Hematopoietic multipotent progenitor cell treated with erythropoietin and hydrocortisone succinate and interleukin-3 and kit ligand, for 17 days (in vitro differentiated cells): ENCODE data around the gene SNW1.
A peak's percentile ranks its signal among the peaks of the same experiment; 100 is the strongest.
"Not testable (repeated sequence)": the region's sequence is repeated elsewhere in the genome, so short reads cannot be mapped to it uniquely, and the experiment has no call there.

Source experiments
- DNase-seq: peaks from one replicate; pipeline ENCODE4 v3.0.0-alpha.2; 2015; ENCODE audit warnings: low spot score

Gene SNW1

GRCh38 chr14:77747425-77747824 is 13.5 kb downstream of the SNW1 start:
- DNase-seq = not testable (repeated sequence)

DNA sequence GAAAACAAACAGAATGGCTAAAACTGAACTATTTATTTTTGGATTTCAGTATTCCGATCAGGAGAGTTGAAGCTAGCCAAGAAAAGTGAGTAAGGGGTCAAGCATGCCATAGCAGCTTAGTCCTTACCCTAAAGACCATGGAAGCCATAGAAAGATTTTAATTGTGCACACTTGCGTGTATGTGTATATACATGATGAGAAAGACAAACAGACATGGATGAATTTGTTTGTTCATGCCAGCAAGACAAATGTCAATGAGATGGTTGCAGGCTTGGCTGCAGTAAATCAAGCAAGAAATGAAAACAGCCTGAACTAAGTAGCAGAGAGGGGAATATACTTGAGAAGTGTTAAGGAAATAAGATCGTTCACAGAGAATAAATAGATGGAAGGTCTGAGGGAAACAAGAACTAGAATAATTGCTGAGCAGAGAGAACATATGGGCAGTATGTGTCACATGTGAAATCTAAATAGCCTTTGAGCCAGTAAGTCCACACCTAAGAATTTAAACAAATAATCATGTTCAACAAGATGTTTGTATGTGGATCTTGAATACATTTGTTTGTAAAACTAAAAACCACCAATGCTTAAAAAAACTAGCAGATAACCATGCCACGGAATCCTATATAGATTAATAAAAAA is 14.8 kb downstream of the SNW1 start:
- DNase-seq = no peak

GRCh38 chr14:77741438-77741837 is 19.5 kb downstream of the SNW1 start:
- no peak for DNase-seq

GRCh38 chr14:77738559-77739250 is 22.3 kb downstream of the SNW1 start:
- no peak for DNase-seq

DNA sequence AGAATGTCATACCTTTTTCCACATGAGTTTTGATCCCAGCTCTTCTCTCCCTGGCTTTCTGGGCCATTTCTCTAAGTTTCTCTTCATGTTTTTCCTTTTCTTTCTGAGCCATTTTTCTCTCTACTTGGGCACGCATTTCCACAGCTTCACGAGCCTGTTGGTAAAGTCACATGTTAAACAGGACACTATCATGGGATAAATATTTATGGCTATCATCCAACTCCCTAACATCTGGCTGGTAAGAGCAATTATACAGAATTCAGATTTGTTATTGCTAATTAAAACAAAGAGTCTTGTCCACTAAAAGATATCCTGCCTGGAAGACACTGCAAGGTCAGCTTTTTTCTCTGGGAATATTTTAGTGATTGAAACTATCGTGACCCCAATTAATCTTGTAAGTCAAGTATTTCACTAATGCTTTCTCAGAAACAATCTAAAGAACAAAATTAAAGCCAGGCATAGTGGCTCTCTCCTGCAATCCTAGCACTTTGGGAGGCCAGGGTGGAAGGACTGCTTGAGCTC is 29.9 kb downstream of the SNW1 start:
- DNase-seq = no peak

DNA sequence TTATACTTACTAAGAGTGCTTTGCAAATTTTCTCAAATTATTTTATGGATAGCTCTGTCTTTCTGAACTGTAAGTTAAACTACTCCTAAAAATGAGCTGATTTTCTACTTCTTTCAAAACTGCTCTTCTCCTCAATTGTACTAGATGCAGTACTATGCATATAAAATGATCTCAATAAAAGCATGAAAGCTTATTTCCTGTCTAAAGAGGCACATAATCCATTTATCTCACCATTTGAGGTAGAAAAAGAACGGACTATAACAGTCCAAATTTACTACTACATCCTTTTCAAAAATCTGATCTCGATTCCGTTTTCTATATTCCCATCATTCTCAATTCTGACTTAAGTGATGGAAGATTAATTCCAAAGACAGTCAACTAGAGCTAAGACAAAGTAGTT is 38.7 kb downstream of the SNW1 start:
- no peak for DNase-seq

- no peak for DNase-seq
Observed at GRCh38 chr14:77721437-77721836, 39.5 kb downstream of the SNW1 start.

DNA sequence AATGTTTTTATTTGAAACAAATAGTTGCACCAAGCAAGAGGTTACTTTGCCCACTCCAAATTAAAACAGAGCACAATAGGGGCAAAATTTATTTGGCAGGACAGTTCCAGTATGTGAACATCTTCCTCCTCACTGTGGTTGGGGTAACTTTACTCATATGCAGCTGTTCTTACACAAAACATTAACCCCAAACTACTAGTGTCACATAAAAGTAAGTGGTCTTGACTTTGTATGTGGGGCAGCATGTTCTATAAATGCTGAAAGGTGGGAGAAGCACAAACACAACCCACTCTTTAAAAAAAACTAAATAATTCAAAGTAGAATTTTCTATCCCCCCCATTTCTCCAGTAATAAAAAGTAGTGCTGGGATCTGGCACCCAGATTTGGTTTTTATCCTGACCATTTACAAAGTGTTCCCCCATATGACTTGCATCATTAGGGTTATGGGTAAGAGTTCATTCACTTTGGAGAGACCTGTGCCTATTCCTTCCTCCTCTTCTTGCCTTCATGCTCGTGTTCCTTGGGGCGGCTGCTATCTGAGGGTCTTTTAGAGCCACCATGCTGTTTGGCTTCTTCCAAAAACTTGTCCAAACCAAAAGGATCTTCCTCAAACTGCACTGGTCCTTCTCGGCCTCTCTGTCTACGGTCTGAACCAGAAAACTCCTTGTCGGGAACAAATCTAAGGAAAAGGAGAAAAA is 43.2 kb downstream of the SNW1 start:
- no peak for DNase-seq

DNA sequence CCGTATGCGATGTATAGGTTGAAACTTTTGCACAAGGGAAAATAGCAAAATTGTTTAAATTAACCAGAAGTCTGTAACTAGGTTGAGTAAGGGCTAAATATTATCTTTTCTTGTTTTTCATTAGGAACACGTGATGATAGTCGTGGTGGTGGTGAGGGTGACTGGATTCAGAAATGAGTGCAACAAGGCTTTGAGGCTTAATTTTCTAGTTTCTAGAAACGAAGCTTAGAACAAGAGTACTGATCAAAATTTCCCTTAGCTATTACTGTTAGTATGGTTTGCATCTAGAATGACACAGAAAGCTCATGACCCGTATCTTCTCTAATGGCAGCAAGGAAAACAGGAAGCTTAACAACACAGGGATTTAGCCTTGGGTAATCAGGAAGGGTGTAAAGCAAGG is 46.0 kb downstream of the SNW1 start:
- no peak for DNase-seq

GRCh38 chr14:77710364-77710763 is 50.6 kb downstream of the SNW1 start:
- no peak for DNase-seq

DNA sequence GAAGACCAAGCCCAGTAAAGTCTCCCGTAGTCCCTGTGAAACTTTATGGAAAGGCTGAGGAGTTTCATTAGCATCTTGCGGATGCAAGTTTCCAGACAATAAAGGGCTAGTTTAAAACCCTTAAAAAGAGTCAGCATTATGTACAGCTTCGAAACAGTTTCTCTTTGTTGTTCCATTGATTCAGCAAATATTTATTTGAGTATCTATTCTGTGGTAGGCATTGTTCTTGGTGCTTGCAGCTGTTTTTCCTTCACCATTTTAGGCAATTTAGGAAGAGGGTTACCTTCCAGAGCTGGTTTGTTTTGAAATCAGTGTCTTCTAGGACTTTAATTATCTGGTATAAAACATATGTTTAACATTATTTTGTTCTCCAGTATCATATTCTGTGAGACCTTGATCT is 51.5 kb downstream of the SNW1 start:
- DNase-seq = no peak

DNA sequence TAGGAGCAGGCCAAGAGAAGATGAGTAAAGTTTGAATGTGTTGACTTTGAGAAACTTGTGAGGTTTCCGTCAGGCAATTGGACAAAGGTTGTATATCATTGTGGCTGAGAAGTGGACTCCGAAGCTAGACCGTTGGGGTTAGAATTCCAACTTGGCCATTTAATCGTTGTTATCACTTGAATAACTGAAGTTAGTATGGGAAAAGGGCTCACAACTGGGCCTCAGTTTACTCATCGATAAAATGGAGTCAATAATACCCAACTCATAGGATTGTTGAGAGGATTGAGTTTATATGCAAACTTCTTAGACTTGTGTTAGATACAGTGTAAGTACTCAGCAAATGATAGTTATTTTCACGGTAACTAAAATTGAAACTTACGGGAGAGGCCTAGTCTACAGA is 52.2 kb downstream of the SNW1 start:
- no peak for DNase-seq

- peak; percentile 91 for DNase-seq
Observed at GRCh38 chr14:77707724-77708408, 53.1 kb downstream of the SNW1 start, which contains the start of the genes ALKBH1 and SLIRP. TSS of gene ALKBH1 (minus strand) at chr14:77708023. CDS start at chr14:77708004, 19 bp downstream. TSS of gene SLIRP (plus strand) at chr14:77708103. CDS start at chr14:77708112, 9 bp downstream.

DNA sequence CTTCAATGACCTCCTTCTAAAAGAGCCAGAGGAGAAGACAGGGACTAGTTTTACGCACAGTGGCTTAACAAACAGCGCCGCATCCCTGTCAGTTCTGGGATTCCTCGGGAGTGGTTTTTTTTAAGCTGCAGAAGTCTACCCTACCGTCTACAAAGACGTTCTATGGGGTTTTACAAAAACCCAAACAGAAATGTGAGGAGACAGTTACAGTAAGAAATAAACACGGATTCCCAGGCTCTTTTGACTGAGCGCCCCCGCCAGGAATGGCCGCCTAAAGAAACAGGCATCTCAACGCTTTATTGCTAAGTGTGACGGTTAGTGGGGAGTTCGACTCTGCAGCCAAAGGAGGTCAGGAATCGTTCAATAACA is 53.6 kb downstream of the SNW1 start:
- DNase-seq = peak; percentile 66

DNA sequence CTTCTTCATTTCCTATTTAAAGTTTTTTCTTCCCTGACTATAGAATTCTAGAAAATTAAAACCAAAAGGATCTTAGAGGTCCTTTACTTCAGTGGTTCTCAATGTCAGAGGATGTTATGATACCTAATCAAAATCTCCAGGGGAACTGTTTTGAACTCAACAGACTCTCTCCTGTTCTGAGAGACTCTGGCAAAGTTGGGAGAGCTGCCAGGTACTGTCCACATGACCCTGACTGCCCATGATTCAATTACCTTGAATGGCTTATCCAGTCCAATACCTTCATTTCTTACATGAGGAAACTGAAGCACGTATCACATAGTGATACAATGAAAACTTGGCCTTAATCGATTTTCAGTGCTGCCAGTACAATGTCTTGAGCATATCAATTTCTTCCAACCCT is 69.7 kb downstream of the SNW1 start:
- no peak for DNase-seq

DNA sequence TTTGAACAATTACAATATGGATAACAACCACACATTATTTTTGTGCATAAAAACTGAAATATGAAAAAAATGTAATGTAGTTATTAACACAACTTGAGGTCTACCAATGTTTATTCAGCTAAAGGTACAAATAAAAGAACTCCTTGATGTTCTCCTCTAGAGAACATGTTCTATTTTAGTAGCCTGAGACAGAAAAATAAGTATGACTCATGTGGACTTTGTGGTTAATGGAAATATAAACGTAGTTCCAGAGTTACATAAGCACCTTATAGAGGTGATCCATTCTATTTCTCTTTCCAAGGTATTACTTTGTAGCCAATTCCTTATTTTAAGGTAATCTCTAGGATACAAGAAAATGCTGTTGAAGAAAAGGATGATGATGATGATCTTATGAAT is 78.8 kb downstream of the SNW1 start:
- DNase-seq = no peak

DNA sequence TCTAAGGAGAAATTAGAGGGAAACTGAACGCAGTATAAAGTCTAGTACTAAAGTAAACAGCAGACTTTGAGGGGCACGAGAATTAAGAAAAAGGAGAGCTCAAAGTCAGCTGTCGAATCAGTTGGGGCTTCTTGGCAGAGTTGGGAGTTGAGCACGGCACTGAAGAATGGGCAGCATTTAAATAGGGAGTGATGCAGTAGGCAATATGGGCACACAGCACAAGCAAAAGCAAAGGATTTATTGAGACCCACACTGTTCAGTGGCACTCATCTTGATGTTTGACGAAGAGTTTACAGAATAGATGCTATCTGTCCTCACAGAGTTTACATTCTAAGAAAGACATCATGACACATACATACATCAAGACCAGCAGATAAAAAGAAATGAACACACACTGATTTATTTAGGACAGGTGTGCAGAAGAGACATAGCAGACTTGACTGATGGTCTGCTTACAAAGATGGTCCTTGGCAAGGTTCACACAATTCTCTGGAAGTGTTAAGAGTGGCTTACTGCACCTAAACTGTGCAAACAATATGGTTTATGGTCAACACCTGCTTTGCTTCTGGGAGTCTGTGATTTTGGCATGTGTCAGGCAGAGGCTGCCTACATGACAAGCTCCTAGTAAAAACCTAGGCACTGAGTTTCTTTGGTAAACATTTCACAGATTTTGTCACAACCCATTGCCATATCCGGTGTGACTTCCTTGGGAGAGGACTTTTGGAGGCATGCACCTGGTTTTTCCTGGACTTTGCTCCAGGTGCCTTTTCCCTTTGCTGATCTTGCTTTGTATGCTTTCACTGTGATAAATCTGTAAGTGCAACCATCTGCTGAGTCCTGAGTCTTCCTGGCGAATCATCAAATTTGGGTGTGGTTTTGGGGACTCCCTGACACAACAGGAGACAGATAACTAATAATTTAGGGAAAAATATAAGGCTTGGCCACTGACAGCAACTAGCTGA is 79.5 kb downstream of the SNW1 start:
- no peak for DNase-seq

- DNase-seq = no peak
Observed at GRCh38 chr14:77674931-77675330, 86.0 kb downstream of the SNW1 start.

DNA sequence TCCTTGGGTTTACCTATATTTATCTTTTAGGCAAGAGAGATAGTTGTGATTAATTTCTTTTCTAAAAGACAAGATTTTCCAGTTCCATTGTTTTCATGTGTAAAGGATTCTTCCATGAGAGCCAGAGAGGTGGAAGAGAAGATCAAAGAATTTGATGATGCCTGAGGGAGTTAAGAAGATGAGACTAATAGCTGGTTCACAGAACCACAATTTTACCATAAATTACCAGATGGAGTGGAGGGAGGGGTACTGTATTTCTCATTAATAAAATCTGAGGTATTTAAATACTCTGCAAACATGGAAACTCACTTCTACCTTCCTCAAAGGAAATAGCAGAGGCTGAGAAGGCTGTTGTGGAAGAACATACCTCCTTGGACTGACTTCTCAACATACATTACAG is 87.8 kb downstream of the SNW1 start:
- DNase-seq = no peak
